Naive thymus-derived CD8-positive, alpha-beta T cell (primary cell): ENCODE data around the gene ACOX2. TPM values are rescaled to one million over a fixed set of nuclear protein-coding genes. Genes with fewer than 3 reads are reported as not detected.

Experiments
- ATAC-seq, 2 donors: fragments of 150-1000 bp; cut with Tn5 transposase in 1 of 2; sonication (Bioruptor Pico), chemical (Tn5 transposase) in 1 of 2; 1 replicate in 1 of 2; 2 replicates in 1 of 2; pipeline ENCODE4 v1.10.0; 2021; ENCODE audit warnings: mild to moderate bottlenecking in 2 of 2, moderate library complexity in 2 of 2
- POLR2A ChIA-PET: fragments of 350-600 bp; sonication (Branson Sonifier 250); formaldehyde crosslinking; loops from one replicate; lab custom pipeline; 2021; ENCODE audit warnings: antibody characterized with exemption; lab: Charles Lee
- DNase-seq, 10 donors: peaks; one replicate each; pipeline versions ENCODE4 v3.0.0 to v3.0.0-alpha.2; 2020 to 2022
- H3K27ac Mint-ChIP-seq, 10 donors: one replicate each; pipeline ENCODE4 v1.8.0; 2020 to 2022; ENCODE audit warnings: mild to moderate bottlenecking in 10 of 10, mixed read lengths in 10 of 10, moderate library complexity in 4 of 10, inconsistent platforms in 1 of 10
- H3K27me3 Mint-ChIP-seq, 5 donors: one replicate each; pipeline ENCODE4 v1.8.0; 2021 to 2022; ENCODE audit warnings: mixed read lengths in 5 of 5
- H3K36me3 Mint-ChIP-seq, 3 donors: one replicate each; pipeline ENCODE4 v1.8.0; 2020 to 2022; ENCODE audit warnings: mixed read lengths in 3 of 3, mild to moderate bottlenecking in 2 of 3, inconsistent platforms in 1 of 3
- H3K4me1 Mint-ChIP-seq, 4 donors: one replicate each; pipeline ENCODE4 v1.8.0; 2021 to 2022; ENCODE audit warnings: mixed read lengths in 4 of 4
- H3K4me3 Mint-ChIP-seq, 10 donors: one replicate each; pipeline ENCODE4 v1.8.0; 2020 to 2022; ENCODE audit warnings: mild to moderate bottlenecking in 10 of 10, mixed read lengths in 10 of 10, moderate library complexity in 6 of 10, inconsistent platforms in 1 of 10
- H3K9me3 Mint-ChIP-seq, 9 donors: one replicate each; pipeline ENCODE4 v1.8.0; 2020 to 2022; ENCODE audit warnings: mixed read lengths in 9 of 9, mild to moderate bottlenecking in 3 of 9, inconsistent platforms in 1 of 9, moderate library complexity in 1 of 9
- polyA plus RNA-seq, 3 donors: library from polyadenylated mRNA; unstranded; fragments of 300-500 nt; fragmentation: Illumina TruSeq; gene quantifications; one replicate each; pipeline ENCODE4 v1.2.3, GENCODE V29; 2021
- total RNA-seq, 8 experiments: library from RNA in 2 of 8; stranded (reverse) in 2 of 8; gene quantifications; one replicate each; pipeline ENCODE4 v1.2.3 and lab custom pipeline; 2021 to 2026

Gene ACOX2
- total and polyA plus RNA-seq, 5 experiments from 2014 or later = not detected

GRCh38 chr3:58564054-58564453 is 27.1 kb upstream of the ACOX2 start:
- POLR2A ChIA-PET = no interaction called here
- H3K9me3 Mint-ChIP-seq = peaks cover 0 to 7% (median 0%) of the 10 kb centered on the region in 9 donors
- H3K27me3 Mint-ChIP-seq = peaks cover 0 to 13% (median 4%) of the 10 kb centered on the region in 5 donors
- H3K36me3 Mint-ChIP-seq = no peaks in the 10 kb centered on the region
- DNase-seq (no peak), ATAC-seq (no peak)
- peak overlapping the region in 1 of 10 donors; percentile 33 for H3K27ac Mint-ChIP-seq
- peaks cover 2 to 7% (median 4%) of the 10 kb centered on the region in 4 donors for H3K4me1 Mint-ChIP-seq
- no peak overlapping the region for H3K4me3 Mint-ChIP-seq

- Mint-ChIP-seq H3K9me3 (peaks cover 0 to 7% (median 0%) of the 10 kb centered on the region in 9 donors), H3K4me1 (peaks cover 0 to 2% (median 0%) of the 10 kb centered on the region in 4 donors), H3K4me3 (no peak overlapping the region), H3K27me3 (peaks cover 0 to 8% (median 4%) of the 10 kb centered on the region in 5 donors), H3K36me3 (no peaks in the 10 kb centered on the region), H3K27ac (peak overlapping the region in 1 of 10 donors; percentile 33)
- no peak for DNase-seq
- POLR2A ChIA-PET = no interaction called here
- no peak for ATAC-seq
These were observed 26.5 kb upstream of the ACOX2 start for GRCh38 chr3:58563386-58564035.

GRCh38 chr3:58562498-58562897 is 25.5 kb upstream of the ACOX2 start:
- H3K4me3 Mint-ChIP-seq = no peak overlapping the region
- no peaks in the 10 kb centered on the region for H3K4me1 Mint-ChIP-seq
- H3K9me3 Mint-ChIP-seq = peaks cover 0 to 7% (median 0%) of the 10 kb centered on the region in 9 donors
- no peaks in the 10 kb centered on the region for H3K36me3 Mint-ChIP-seq
- ATAC-seq (no peak), DNase-seq (no peak)
- H3K27me3 Mint-ChIP-seq = peaks cover 0 to 8% (median 7%) of the 10 kb centered on the region in 5 donors
- peak overlapping the region in 1 of 10 donors; percentile 33 for H3K27ac Mint-ChIP-seq
- POLR2A ChIA-PET = no interaction called here

GRCh38 chr3:58560771-58561311 is 23.9 kb upstream of the ACOX2 start:
- peaks cover 0 to 7% (median 0%) of the 10 kb centered on the region in 9 donors for H3K9me3 Mint-ChIP-seq
- ATAC-seq (no peak), DNase-seq (no peak)
- no peak overlapping the region for H3K4me3 Mint-ChIP-seq
- H3K27me3 Mint-ChIP-seq = peaks cover 1 to 14% (median 10%) of the 10 kb centered on the region in 5 donors
- H3K27ac Mint-ChIP-seq = no peak overlapping the region
- no peaks in the 10 kb centered on the region for H3K4me1 Mint-ChIP-seq
- POLR2A ChIA-PET = no interaction called here
- H3K36me3 Mint-ChIP-seq = no peaks in the 10 kb centered on the region

- Mint-ChIP-seq H3K9me3 (peaks cover 0 to 7% (median 0%) of the 10 kb centered on the region in 9 donors), H3K4me1 (no peaks in the 10 kb centered on the region), H3K4me3 (no peak overlapping the region), H3K27me3 (peaks cover 1 to 24% (median 10%) of the 10 kb centered on the region in 5 donors), H3K36me3 (no peaks in the 10 kb centered on the region), H3K27ac (peak overlapping the region in 1 of 10 donors; percentile 86)
- ATAC-seq (no peak), DNase-seq (no peak)
- POLR2A ChIA-PET = no interaction called here
These were observed 22.6 kb upstream of the ACOX2 start for GRCh38 chr3:58559586-58559985.

- H3K4me3 Mint-ChIP-seq = no peak overlapping the region
- no peak for ATAC-seq
- H3K9me3 Mint-ChIP-seq = peaks cover 0 to 6% (median 0%) of the 10 kb centered on the region in 9 donors
- no peaks in the 10 kb centered on the region for H3K4me1 Mint-ChIP-seq
- H3K27ac Mint-ChIP-seq = no peak overlapping the region
- no peak for DNase-seq
- peaks cover 2 to 24% (median 8%) of the 10 kb centered on the region in 5 donors for H3K27me3 Mint-ChIP-seq
- H3K36me3 Mint-ChIP-seq = no peaks in the 10 kb centered on the region
- POLR2A ChIA-PET = no interaction called here
These were observed 20.5 kb upstream of the ACOX2 start for GRCh38 chr3:58557491-58557890.

- peaks cover 0 to 5% (median 0%) of the 10 kb centered on the region in 3 donors for H3K36me3 Mint-ChIP-seq
These were observed 19.8 kb upstream of the ACOX2 start for GRCh38 chr3:58556761-58557221.

GRCh38 chr3:58556001-58556400 is 19.0 kb upstream of the ACOX2 start:
- POLR2A ChIA-PET = no interaction called here

More at GRCh38 chr3:58556761-58557221, 19.8 kb upstream of the ACOX2 start:
- H3K9me3 Mint-ChIP-seq = peaks cover 0 to 6% (median 4%) of the 10 kb centered on the region in 9 donors
- H3K4me3 Mint-ChIP-seq = no peak overlapping the region
- H3K4me1 Mint-ChIP-seq = no peaks in the 10 kb centered on the region
- peaks cover 2 to 24% (median 8%) of the 10 kb centered on the region in 5 donors for H3K27me3 Mint-ChIP-seq
- no peak for ATAC-seq
- POLR2A ChIA-PET = no interaction called here
- no peak for DNase-seq
- H3K27ac Mint-ChIP-seq = no peak overlapping the region

GRCh38 chr3:58555203-58555602 is 18.2 kb upstream of the ACOX2 start:
- peaks cover 0 to 12% (median 7%) of the 10 kb centered on the region in 9 donors for H3K9me3 Mint-ChIP-seq
- peaks cover 0 to 5% (median 3%) of the 10 kb centered on the region in 3 donors for H3K36me3 Mint-ChIP-seq
- POLR2A ChIA-PET = no interaction called here
- H3K4me3 Mint-ChIP-seq = no peak overlapping the region
- H3K27ac Mint-ChIP-seq = no peak overlapping the region
- DNase-seq (no peak), ATAC-seq (no peak)
- peaks cover 0 to 1% (median 0%) of the 10 kb centered on the region in 4 donors for H3K4me1 Mint-ChIP-seq
- H3K27me3 Mint-ChIP-seq = peaks cover 2 to 24% (median 8%) of the 10 kb centered on the region in 5 donors

More at GRCh38 chr3:58556001-58556400, 19.0 kb upstream of the ACOX2 start:
- Mint-ChIP-seq H3K27me3 (peaks cover 3 to 24% (median 8%) of the 10 kb centered on the region in 5 donors), H3K27ac (no peak overlapping the region), H3K36me3 (peaks cover 0 to 5% (median 3%) of the 10 kb centered on the region in 3 donors), H3K9me3 (peaks cover 0 to 12% (median 7%) of the 10 kb centered on the region in 9 donors), H3K4me1 (peaks cover 0 to 1% (median 0%) of the 10 kb centered on the region in 4 donors), H3K4me3 (no peak overlapping the region)
- DNase-seq (no peak), ATAC-seq (no peak)

GRCh38 chr3:58553003-58553402 is 16.0 kb upstream of the ACOX2 start:
- peaks cover 0 to 1% (median 0%) of the 10 kb centered on the region in 4 donors for H3K4me1 Mint-ChIP-seq
- H3K27me3 Mint-ChIP-seq = peaks cover 2 to 24% (median 7%) of the 10 kb centered on the region in 5 donors
- DNase-seq (no peak), ATAC-seq (no peak)
- no peak overlapping the region for H3K4me3 Mint-ChIP-seq
- POLR2A ChIA-PET = no interaction called here
- peaks cover 0 to 5% (median 3%) of the 10 kb centered on the region in 3 donors for H3K36me3 Mint-ChIP-seq
- H3K27ac Mint-ChIP-seq = no peak overlapping the region
- H3K9me3 Mint-ChIP-seq = peaks cover 0 to 12% (median 7%) of the 10 kb centered on the region in 9 donors

GRCh38 chr3:58551636-58552180 is 14.7 kb upstream of the ACOX2 start:
- DNase-seq (no peak), ATAC-seq (no peak)
- Mint-ChIP-seq H3K36me3 (peaks cover 0 to 5% (median 3%) of the 10 kb centered on the region in 3 donors), H3K4me1 (peaks cover 0 to 1% (median 0%) of the 10 kb centered on the region in 4 donors), H3K4me3 (no peak overlapping the region), H3K27me3 (peaks cover 2 to 19% (median 6%) of the 10 kb centered on the region in 5 donors), H3K27ac (no peak overlapping the region), H3K9me3 (peaks cover 0 to 12% (median 7%) of the 10 kb centered on the region in 9 donors)
- POLR2A ChIA-PET = no interaction called here

GRCh38 chr3:58544541-58544940 is 7.6 kb upstream of the ACOX2 start:
- H3K4me3 Mint-ChIP-seq = no peak overlapping the region
- DNase-seq (no peak), ATAC-seq (no peak)
- peaks cover 0 to 3% (median 0%) of the 10 kb centered on the region in 5 donors for H3K27me3 Mint-ChIP-seq
- no peaks in the 10 kb centered on the region for H3K36me3 Mint-ChIP-seq
- peaks cover 0 to 2% (median 0%) of the 10 kb centered on the region in 9 donors for H3K9me3 Mint-ChIP-seq
- no peaks in the 10 kb centered on the region for H3K4me1 Mint-ChIP-seq
- no peak overlapping the region for H3K27ac Mint-ChIP-seq
- POLR2A ChIA-PET = no interaction called here
